Coronary artery (tissue), 2 donors: ENCODE results near the gene RNGTT.

ENCODE experiments used
- DNase-seq: peaks from one replicate; pipeline ENCODE4 v3.0.0-alpha.2; 2017; ENCODE audit warnings: low spot score
- H3K27ac ChIP-seq, 2 donors: fragments of 200-600 bp; sonication (generic); one replicate each; pipeline ENCODE4 v1.5.1; 2016 to 2019
- H3K4me3 ChIP-seq: fragments of 200-600 bp; sonication (generic); 2 replicates; pipeline ENCODE4 v1.5.1; 2016; ENCODE audit warnings: mild to moderate bottlenecking, moderate library complexity
- CTCF ChIP-seq: fragments of 200-600 bp; sonication (generic); IDR thresholded peaks from one replicate; pipeline ENCODE4 v1.5.1; 2019; ENCODE audit warnings: antibody characterized with exemption

RNGTT gene

GRCh38 chr6:88890860-88891845 lies 72.3 kb downstream of the RNGTT start:
- DNase-seq: no peak
- no peak for TF ChIP-seq CTCF
- Histone ChIP-seq H3K27ac (no peak overlapping the region), H3K4me3 (no peak overlapping the region)

GRCh38 chr6:88890394-88890793 lies 73.0 kb downstream of the RNGTT start:
- no peak overlapping the region for H3K27ac ChIP-seq
- no peak overlapping the region for H3K4me3 ChIP-seq
- TF ChIP-seq CTCF: no peak
- no peak for DNase-seq

GRCh38 chr6:88884361-88884760 lies 79.1 kb downstream of the RNGTT start:
- no peak overlapping the region for H3K27ac ChIP-seq
- no peak for DNase-seq
- TF ChIP-seq CTCF: no peak

GRCh38 chr6:88882536-88882935 lies 80.9 kb downstream of the RNGTT start:
- H3K27ac ChIP-seq: no peak overlapping the region
- DNase-seq: no peak
- TF ChIP-seq CTCF: no peak
- H3K4me3 ChIP-seq: no peak overlapping the region

More at GRCh38 chr6:88884361-88884760, 79.1 kb downstream of the RNGTT start:
- no peak overlapping the region for H3K4me3 ChIP-seq

GRCh38 chr6:88881451-88881850 lies 82.0 kb downstream of the RNGTT start:
- no peak overlapping the region for H3K27ac ChIP-seq
- H3K4me3 ChIP-seq: no peak overlapping the region
- DNase-seq: no peak
- no peak for TF ChIP-seq CTCF

GRCh38 chr6:88880021-88880420 lies 83.4 kb downstream of the RNGTT start:
- TF ChIP-seq CTCF: no peak
- no peak for DNase-seq
- no peak overlapping the region for H3K27ac ChIP-seq
- H3K4me3 ChIP-seq: no peak overlapping the region

- no peak overlapping the region for H3K4me3 ChIP-seq
- H3K27ac ChIP-seq: no peak overlapping the region
- TF ChIP-seq CTCF: no peak
- no peak for DNase-seq
These were observed 85.5 kb downstream of the RNGTT start for GRCh38 chr6:88877893-88878292.
